GM21619 (cell line): ENCODE data around the gene NEDD8.
A peak's percentile ranks its signal among the peaks of the same experiment; 100 is the strongest.
"Not testable (repeated sequence)": the region's sequence is repeated elsewhere in the genome, so short reads cannot be mapped to it uniquely, and the experiment has no call there.

ENCODE experiments used
- ATAC-seq: cut with Tn5 transposase; IDR thresholded peaks from one replicate; pipeline ENCODE4 v1.9.1; 2021; ENCODE audit not compliant: unreplicated experiment

The NEDD8 gene

GRCh38 chr14:24249230-24250021 is 17.3 kb upstream of the NEDD8 start:
- ATAC-seq, result no peak

GRCh38 chr14:24247422-24247821 is 15.3 kb upstream of the NEDD8 start:
- ATAC-seq, result no peak

- ATAC-seq, result peak; percentile 26
These were observed 14.6 kb upstream of the NEDD8 start for GRCh38 chr14:24246765-24247212.

GRCh38 chr14:24245350-24245749 is 13.2 kb upstream of the NEDD8 start:
- not testable (repeated sequence) for ATAC-seq

GRCh38 chr14:24243336-24243836 is 11.2 kb upstream of the NEDD8 start:
- no peak for ATAC-seq

- peak; percentile 66 for ATAC-seq
These were observed 9.8 kb upstream of the NEDD8 start for GRCh38 chr14:24241829-24242443.

GRCh38 chr14:24240110-24240918 is 8.1 kb upstream of the NEDD8 start:
- ATAC-seq, result no peak

GRCh38 chr14:24238527-24239037 is 6.4 kb upstream of the NEDD8 start:
- no peak for ATAC-seq

GRCh38 chr14:24238123-24238522 is 6.0 kb upstream of the NEDD8 start:
- ATAC-seq, result no peak

- ATAC-seq, result no peak
These were observed 5.3 kb upstream of the NEDD8 start for GRCh38 chr14:24237463-24237955.

GRCh38 chr14:24236689-24237462 is 4.7 kb upstream of the NEDD8 start:
- no peak for ATAC-seq

- no peak for ATAC-seq
These were observed 3.9 kb upstream of the NEDD8 start for GRCh38 chr14:24235804-24236688.

- ATAC-seq, result no peak
These were observed 2.2 kb upstream of the NEDD8 start for GRCh38 chr14:24234095-24235005.

- ATAC-seq, result no peak
These were observed 1.3 kb upstream of the NEDD8 start for GRCh38 chr14:24233538-24233866.

- ATAC-seq, result peak; percentile 58
These were observed 724 bp upstream of the NEDD8 start, which contains the start of gene GMPR2 for GRCh38 chr14:24232645-24233537. Gene GMPR2 (plus strand): TSS chr14:24232929. CDS start chr14:24233254, 325 bp downstream.

- ATAC-seq, result peak; percentile 16
These were observed 675 bp downstream of the NEDD8 start for GRCh38 chr14:24231263-24232120.
